ENCODE measurements around the gene KMT2C.

DNA sequence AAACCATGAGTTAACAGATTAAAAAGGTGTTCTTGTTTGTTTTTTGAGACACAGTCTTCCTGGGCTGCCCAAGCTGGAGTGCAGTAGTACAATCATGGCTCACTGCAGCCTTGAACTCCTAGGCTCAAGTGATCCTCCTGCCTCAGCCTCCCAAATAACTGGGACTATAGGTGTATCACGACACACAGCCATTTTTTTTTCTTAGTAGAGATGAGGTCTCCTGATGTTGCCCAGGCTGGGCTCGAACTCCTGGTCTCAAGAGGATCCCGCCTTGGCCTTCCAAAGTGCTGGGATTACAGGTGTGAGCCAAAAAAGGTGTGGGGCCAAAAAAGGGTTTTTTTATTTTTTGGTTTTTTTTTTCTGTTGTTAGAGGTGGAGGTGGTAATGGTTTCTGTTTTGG lies 29.3 kb downstream of the KMT2C start:
- TF ChIP-seq, protein P1, sequence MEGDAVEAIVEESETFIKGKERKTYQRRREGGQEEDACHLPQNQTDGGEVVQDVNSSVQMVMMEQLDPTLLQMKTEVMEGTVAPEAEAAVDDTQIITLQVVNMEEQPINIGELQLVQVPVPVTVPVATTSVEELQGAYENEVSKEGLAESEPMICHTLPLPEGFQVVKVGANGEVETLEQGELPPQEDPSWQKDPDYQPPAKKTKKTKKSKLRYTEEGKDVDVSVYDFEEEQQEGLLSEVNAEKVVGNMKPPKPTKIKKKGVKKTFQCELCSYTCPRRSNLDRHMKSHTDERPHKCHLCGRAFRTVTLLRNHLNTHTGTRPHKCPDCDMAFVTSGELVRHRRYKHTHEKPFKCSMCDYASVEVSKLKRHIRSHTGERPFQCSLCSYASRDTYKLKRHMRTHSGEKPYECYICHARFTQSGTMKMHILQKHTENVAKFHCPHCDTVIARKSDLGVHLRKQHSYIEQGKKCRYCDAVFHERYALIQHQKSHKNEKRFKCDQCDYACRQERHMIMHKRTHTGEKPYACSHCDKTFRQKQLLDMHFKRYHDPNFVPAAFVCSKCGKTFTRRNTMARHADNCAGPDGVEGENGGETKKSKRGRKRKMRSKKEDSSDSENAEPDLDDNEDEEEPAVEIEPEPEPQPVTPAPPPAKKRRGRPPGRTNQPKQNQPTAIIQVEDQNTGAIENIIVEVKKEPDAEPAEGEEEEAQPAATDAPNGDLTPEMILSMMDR (IDR thresholded peaks at IDR 0.05; ENCODE audit: insufficient read depth, low read length, poor library complexity, severe bottlenecking) = no peak
- no peak for TF ChIP-seq EZH2phosphoT487 (conservative IDR thresholded peaks at IDR 0.05; ENCODE audit: low read length)
